SK-N-SH (cell line): Measurements from ENCODE around the gene KRT35. TPM values are rescaled to one million over a fixed set of nuclear protein-coding genes. Genes with fewer than 3 reads are reported as not detected.

Source experiments
- CTCF ChIA-PET: fragments of 300-600, 350-600 bp; formaldehyde crosslinking; extraction: SDS; loops from one replicate; lab custom pipeline; 2021; lab: Yijun Ruan, JAX
- POLR2A ChIA-PET: fragments of 350-600 bp; sonication (Branson Sonifier 250); formaldehyde crosslinking; extraction: SDS; loops from one replicate; lab custom pipeline; 2020; ENCODE audit warnings: antibody characterized with exemption, inconsistent platforms; lab: Yijun Ruan, JAX
- DNase-seq: peaks from one replicate; pipeline ENCODE4 v3.0.0; 2012
- H2AFZ ChIP-seq: fragments of 200-600 bp; sonication (generic); 2 replicates; pipeline ENCODE4 v1.8.1; 2016; ENCODE audit warnings: antibody characterized with exemption, mild to moderate bottlenecking, low read depth
- H3F3A ChIP-seq: fragments of 200-600 bp; sonication (generic); replicated peaks from 2 replicates; pipeline ENCODE3; 2016; ENCODE audit warnings: antibody characterized with exemption, mild to moderate bottlenecking; ENCODE audit not compliant: insufficient read depth
- H3K27ac ChIP-seq, 2 experiments: fragments of 200-500 bp in 1 of 2; fragments of 200-600 bp in 1 of 2; sonication (Bioruptor generic) in 1 of 2; sonication (generic), shearing (Covaris generic) in 1 of 2; 2 replicates each; pipeline versions ENCODE4 v1.5.1 to v1.6.1; 2014 to 2016; ENCODE audit warnings: low read depth in 2 of 2, inconsistent platforms in 1 of 2, low read length in 1 of 2, mild to moderate bottlenecking in 1 of 2, mixed read lengths in 1 of 2
- H3K27me3 ChIP-seq: fragments of 200-600 bp; sonication (generic), shearing (Covaris generic); 2 replicates; pipeline ENCODE4 v1.6.1; 2016; ENCODE audit warnings: mixed run types; ENCODE audit not compliant: insufficient read depth
- H3K36me3 ChIP-seq, 2 experiments: fragments of 200-500 bp in 1 of 2; fragments of 200-600 bp in 1 of 2; sonication (Bioruptor generic) in 1 of 2; sonication (generic) in 1 of 2; replicated peaks in 1 of 2; 2 replicates each; pipeline versions ENCODE3 to v1.5.1; 2014 to 2016; ENCODE audit warnings: low read length in 1 of 2, mild to moderate bottlenecking in 1 of 2; ENCODE audit not compliant: insufficient read depth in 2 of 2, control insufficient read depth in 1 of 2
- H3K4me1 ChIP-seq, 2 experiments: fragments of 200-500 bp in 1 of 2; fragments of 200-600 bp in 1 of 2; sonication (Bioruptor generic) in 1 of 2; sonication (generic), shearing (Covaris generic) in 1 of 2; 2 replicates each; pipeline versions ENCODE4 v1.5.1 to v1.6.1; 2014 to 2016; ENCODE audit warnings: low read depth in 1 of 2, low read length in 1 of 2, mixed run types in 1 of 2; ENCODE audit not compliant: insufficient read depth in 2 of 2, control insufficient read depth in 1 of 2
- H3K4me2 ChIP-seq: fragments of 200-600 bp; sonication (generic), shearing (Covaris generic); 2 replicates; pipeline ENCODE4 v1.6.1; 2017; ENCODE audit warnings: mixed run types
- H3K4me3 ChIP-seq, 2 experiments: fragments of 200-500 bp in 1 of 2; fragments of 200-600 bp in 1 of 2; sonication (Bioruptor generic) in 1 of 2; sonication (generic), shearing (Covaris generic) in 1 of 2; 2 replicates each; pipeline versions ENCODE4 v1.5.1 to v1.8.1; 2014 to 2016; ENCODE audit warnings: low read depth in 2 of 2, inconsistent platforms in 1 of 2, low read length in 1 of 2, mild to moderate bottlenecking in 1 of 2, mixed read lengths in 1 of 2, moderate library complexity in 1 of 2
- H3K79me2 ChIP-seq: fragments of 200-600 bp; sonication (generic); 2 replicates; pipeline ENCODE4 v1.8.1; 2017; ENCODE audit warnings: mild to moderate bottlenecking; ENCODE audit not compliant: insufficient read depth
- H3K9ac ChIP-seq: fragments of 200-600 bp; sonication (generic); 2 replicates; pipeline ENCODE4 v1.6.1; 2017; ENCODE audit warnings: mixed run types
- H3K9me2 ChIP-seq: fragments of 200-600 bp; sonication (generic); 2 replicates; pipeline ENCODE4 v1.6.1; 2017; ENCODE audit warnings: mixed run types
- H3K9me3 ChIP-seq: fragments of 200-600 bp; sonication (generic); 2 replicates; pipeline ENCODE4 v1.6.1; 2017; ENCODE audit warnings: mixed run types, mild to moderate bottlenecking, moderate library complexity
- H4K20me1 ChIP-seq: fragments of 200-600 bp; sonication (generic); 2 replicates; pipeline ENCODE4 v1.6.1; 2017; ENCODE audit warnings: mild to moderate bottlenecking, mixed run types; ENCODE audit not compliant: insufficient read depth
- CHD2 ChIP-seq: fragments of 150-350 bp; IDR thresholded peaks from 2 replicates; pipeline ENCODE4 v1.6.1; 2018; ENCODE audit warnings: low read length; ENCODE audit not compliant: partially characterized antibody
- ELF1 ChIP-seq: IDR thresholded peaks from 2 replicates; pipeline ENCODE4 v1.4.0; 2012
- FOSL2 ChIP-seq: IDR thresholded peaks from 2 replicates; pipeline ENCODE4 v1.4.0; 2012; ENCODE audit warnings: low read depth, mild to moderate bottlenecking, moderate library complexity, borderline replicate concordance
- FOXM1 ChIP-seq: IDR thresholded peaks from 2 replicates; pipeline ENCODE4 v1.4.0; 2012; ENCODE audit warnings: low read depth, mild to moderate bottlenecking
- GABPA ChIP-seq: IDR thresholded peaks from 2 replicates; pipeline ENCODE4 v1.4.0; 2012; ENCODE audit warnings: low read depth, mild to moderate bottlenecking
- GATA2 ChIP-seq: sonication (generic); formaldehyde crosslinking; IDR thresholded peaks from 2 replicates; pipeline ENCODE4 v1.5.0; 2020; ENCODE audit warnings: mild to moderate bottlenecking, missing genetic modification reagents
- MXI1 ChIP-seq: IDR thresholded peaks from 2 replicates; pipeline ENCODE4 v1.6.1; 2012; ENCODE audit warnings: mild to moderate bottlenecking, low read depth, low read length, improper control_type of control experiment
- POLR2AphosphoS5 ChIP-seq: IDR thresholded peaks from 2 replicates; pipeline ENCODE4 v1.6.1; 2012; ENCODE audit warnings: low read depth, low read length
- RCOR1 ChIP-seq: fragments of 150-350 bp; IDR thresholded peaks from 2 replicates; pipeline ENCODE4 v1.6.1; 2017; ENCODE audit warnings: antibody characterized with exemption, low read length
- SIN3A ChIP-seq: IDR thresholded peaks from 2 replicates; pipeline ENCODE4 v1.6.1; 2012; ENCODE audit warnings: low read depth, mild to moderate bottlenecking, low read length, moderate library complexity, borderline replicate concordance
- TCF12 ChIP-seq: IDR thresholded peaks from 2 replicates; pipeline ENCODE4 v1.4.0; 2012
- TEAD4 ChIP-seq: IDR thresholded peaks from 2 replicates; pipeline ENCODE4 v1.4.0; 2012; ENCODE audit warnings: mild to moderate bottlenecking, borderline replicate concordance; ENCODE audit not compliant: insufficient read depth
- YY1 ChIP-seq: IDR thresholded peaks from 2 replicates; pipeline ENCODE4 v1.4.0; 2012; ENCODE audit warnings: low read depth, mild to moderate bottlenecking
- polyA plus RNA-seq, 3 experiments: library from polyadenylated mRNA; depleted of rRNA; stranded (reverse); fragments of >200 nt; gene quantifications; 2 replicates each; pipeline ENCODE4 v1.2.3, GENCODE V29; 2012
- TF ChIP-seq, protein P1 (sequence below): fragments of 200-600 bp; sonication (generic); IDR thresholded peaks from 2 replicates; pipeline ENCODE4 v1.6.1; 2017; ENCODE audit warnings: antibody characterized with exemption, mild to moderate bottlenecking, moderate library complexity
- TF ChIP-seq, protein P2 (sequence below): IDR thresholded peaks from 2 replicates; pipeline ENCODE4 v1.4.0; 2012; ENCODE audit warnings: low read depth, borderline replicate concordance
- TF ChIP-seq, protein P3 (sequence below): IDR thresholded peaks from 2 replicates; pipeline ENCODE4 v1.4.0; 2012; ENCODE audit warnings: low read depth
- TF ChIP-seq, protein P4 (sequence below): IDR thresholded peaks from 2 replicates; pipeline ENCODE4; 2012
- TF ChIP-seq, protein P5 (sequence below): fragments of 150-350 bp; IDR thresholded peaks from 2 replicates; pipeline ENCODE4 v1.6.1; 2016; ENCODE audit warnings: mild to moderate bottlenecking, low read depth, low read length

KRT35 gene
- polyA plus RNA-seq, 1 of the 3 experiments (the other 2 are of a cell fraction) = not detected

DNA sequence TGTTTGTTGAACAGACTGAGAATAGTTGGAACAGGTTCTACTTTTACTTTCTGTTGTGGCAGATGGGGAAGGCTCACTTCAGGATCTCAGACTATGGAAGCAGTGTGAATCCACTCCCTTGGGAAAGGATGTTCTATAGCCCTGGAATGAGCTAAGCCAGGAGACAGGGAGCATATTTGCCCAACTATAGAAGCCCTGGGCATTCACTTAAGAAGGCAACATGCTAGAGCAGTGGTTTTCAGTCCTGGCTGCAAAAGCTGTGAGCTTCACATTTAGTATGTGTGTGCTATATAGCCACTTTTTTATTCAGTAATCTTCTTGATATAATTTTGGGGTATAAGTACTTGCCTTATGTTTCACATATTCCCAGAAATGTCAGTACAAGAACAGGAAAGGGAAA, 12.6 kb downstream of the KRT35 start:
- H4K20me1 ChIP-seq = no peaks in the 10 kb centered on the region
- H3F3A ChIP-seq = no peaks in the 10 kb centered on the region
- ChIA-PET POLR2A (no interaction called here), CTCF (interaction anchor here (0.7 to 2.4 kb wide), 2 partner anchors 35 to 81 kb away, joined by 3 to 11 read pairs; no protein-coding TSS in a partner anchor)
- H3K4me3 ChIP-seq = no peak overlapping the region
- no peak for DNase-seq
- no peaks in the 10 kb centered on the region; the same call in 1 of the 2 replicates for H3K9me3 ChIP-seq
- no peaks in the 10 kb centered on the region for H3K27me3 ChIP-seq
- no peaks in the 10 kb centered on the region for H3K36me3 ChIP-seq
- H3K79me2 ChIP-seq = no peaks in the 10 kb centered on the region
- no peaks in the 10 kb centered on the region for H3K9me2 ChIP-seq
- H3K27ac ChIP-seq = no peak overlapping the region
- H3K4me2 ChIP-seq = no peak overlapping the region
- H2AFZ ChIP-seq = no peak overlapping the region
- H3K4me1 ChIP-seq = peaks cover 11% of the 10 kb centered on the region in 2 experiments; a peak in 2 of 4 replicates
- TF ChIP-seq, protein P1, sequence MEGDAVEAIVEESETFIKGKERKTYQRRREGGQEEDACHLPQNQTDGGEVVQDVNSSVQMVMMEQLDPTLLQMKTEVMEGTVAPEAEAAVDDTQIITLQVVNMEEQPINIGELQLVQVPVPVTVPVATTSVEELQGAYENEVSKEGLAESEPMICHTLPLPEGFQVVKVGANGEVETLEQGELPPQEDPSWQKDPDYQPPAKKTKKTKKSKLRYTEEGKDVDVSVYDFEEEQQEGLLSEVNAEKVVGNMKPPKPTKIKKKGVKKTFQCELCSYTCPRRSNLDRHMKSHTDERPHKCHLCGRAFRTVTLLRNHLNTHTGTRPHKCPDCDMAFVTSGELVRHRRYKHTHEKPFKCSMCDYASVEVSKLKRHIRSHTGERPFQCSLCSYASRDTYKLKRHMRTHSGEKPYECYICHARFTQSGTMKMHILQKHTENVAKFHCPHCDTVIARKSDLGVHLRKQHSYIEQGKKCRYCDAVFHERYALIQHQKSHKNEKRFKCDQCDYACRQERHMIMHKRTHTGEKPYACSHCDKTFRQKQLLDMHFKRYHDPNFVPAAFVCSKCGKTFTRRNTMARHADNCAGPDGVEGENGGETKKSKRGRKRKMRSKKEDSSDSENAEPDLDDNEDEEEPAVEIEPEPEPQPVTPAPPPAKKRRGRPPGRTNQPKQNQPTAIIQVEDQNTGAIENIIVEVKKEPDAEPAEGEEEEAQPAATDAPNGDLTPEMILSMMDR = no peak
- TF ChIP-seq, protein P2, sequence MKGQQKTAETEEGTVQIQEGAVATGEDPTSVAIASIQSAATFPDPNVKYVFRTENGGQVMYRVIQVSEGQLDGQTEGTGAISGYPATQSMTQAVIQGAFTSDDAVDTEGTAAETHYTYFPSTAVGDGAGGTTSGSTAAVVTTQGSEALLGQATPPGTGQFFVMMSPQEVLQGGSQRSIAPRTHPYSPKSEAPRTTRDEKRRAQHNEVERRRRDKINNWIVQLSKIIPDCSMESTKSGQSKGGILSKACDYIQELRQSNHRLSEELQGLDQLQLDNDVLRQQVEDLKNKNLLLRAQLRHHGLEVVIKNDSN = no peak
- TF ChIP-seq, protein P3, sequence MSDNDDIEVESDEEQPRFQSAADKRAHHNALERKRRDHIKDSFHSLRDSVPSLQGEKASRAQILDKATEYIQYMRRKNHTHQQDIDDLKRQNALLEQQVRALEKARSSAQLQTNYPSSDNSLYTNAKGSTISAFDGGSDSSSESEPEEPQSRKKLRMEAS = no peak
- TF ChIP-seq YY1 (no peak), RCOR1 (no peak), MXI1 (no peak), TCF12 (no peak), GABPA (no peak), FOXM1 (no peak), POLR2AphosphoS5 (no peak), TEAD4 (no peak), FOSL2 (no peak), ELF1 (no peak), SIN3A (no peak), CHD2 (no peak), GATA2 (CRISPR knock-in tag) (no peak)
- TF ChIP-seq, protein P4, sequence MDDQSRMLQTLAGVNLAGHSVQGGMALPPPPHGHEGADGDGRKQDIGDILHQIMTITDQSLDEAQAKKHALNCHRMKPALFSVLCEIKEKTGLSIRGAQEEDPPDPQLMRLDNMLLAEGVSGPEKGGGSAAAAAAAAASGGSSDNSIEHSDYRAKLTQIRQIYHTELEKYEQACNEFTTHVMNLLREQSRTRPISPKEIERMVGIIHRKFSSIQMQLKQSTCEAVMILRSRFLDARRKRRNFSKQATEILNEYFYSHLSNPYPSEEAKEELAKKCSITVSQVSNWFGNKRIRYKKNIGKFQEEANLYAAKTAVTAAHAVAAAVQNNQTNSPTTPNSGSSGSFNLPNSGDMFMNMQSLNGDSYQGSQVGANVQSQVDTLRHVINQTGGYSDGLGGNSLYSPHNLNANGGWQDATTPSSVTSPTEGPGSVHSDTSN = no peak
- TF ChIP-seq, protein P5, sequence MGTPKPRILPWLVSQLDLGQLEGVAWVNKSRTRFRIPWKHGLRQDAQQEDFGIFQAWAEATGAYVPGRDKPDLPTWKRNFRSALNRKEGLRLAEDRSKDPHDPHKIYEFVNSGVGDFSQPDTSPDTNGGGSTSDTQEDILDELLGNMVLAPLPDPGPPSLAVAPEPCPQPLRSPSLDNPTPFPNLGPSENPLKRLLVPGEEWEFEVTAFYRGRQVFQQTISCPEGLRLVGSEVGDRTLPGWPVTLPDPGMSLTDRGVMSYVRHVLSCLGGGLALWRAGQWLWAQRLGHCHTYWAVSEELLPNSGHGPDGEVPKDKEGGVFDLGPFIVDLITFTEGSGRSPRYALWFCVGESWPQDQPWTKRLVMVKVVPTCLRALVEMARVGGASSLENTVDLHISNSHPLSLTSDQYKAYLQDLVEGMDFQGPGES = no peak
- no peak overlapping the region for H3K9ac ChIP-seq
